Head of caudate nucleus (tissue), 42 donors: ENCODE data around the gene FRRS1L.
"Not testable (repeated sequence)": the region's sequence is repeated elsewhere in the genome, so short reads cannot be mapped to it uniquely, and the experiment has no call there.

Source experiments
- DNase-seq, 42 donors: peaks; one replicate each; pipeline versions ENCODE4 v3.0.0 to v3.0.0-alpha.2; 2020 to 2021; ENCODE audit warnings: mixed read lengths in 7 of 42
- intact Hi-C: fragments of 100-400 bp; cut with DNase I; formaldehyde crosslinking; loops from one replicate; pipeline ENCODE4 v1.15.0; 2022

FRRS1L gene

GRCh38 chr9:109141375-109141774, 25.7 kb downstream of the FRRS1L start:
- no peak for DNase-seq
- intact Hi-C loops: no loop called here

- intact Hi-C loops: no loop called here
- DNase-seq: no peak
Measured at GRCh38 chr9:109139851-109140250, 27.2 kb downstream of the FRRS1L start.

GRCh38 chr9:109138421-109138820, 28.6 kb downstream of the FRRS1L start:
- no peak for DNase-seq
- intact Hi-C loops: no loop called here

GRCh38 chr9:109134167-109134578, 32.9 kb downstream of the FRRS1L start:
- DNase-seq: no peak
- intact Hi-C loops: no loop called here

GRCh38 chr9:109133533-109133932, 33.5 kb downstream of the FRRS1L start:
- intact Hi-C loops: no loop called here
- DNase-seq: no peak

- intact Hi-C loops: no loop called here
- DNase-seq: no peak
Measured at GRCh38 chr9:109132567-109133021, 34.5 kb downstream of the FRRS1L start.

GRCh38 chr9:109129470-109130197, 37.4 kb downstream of the FRRS1L start:
- intact Hi-C loops: loop anchor here (10.0 kb wide), 1 partner anchor 195 kb away; the partner anchor contains the start of genes ABITRAM and ELP1
- DNase-seq: no peak

- not testable (repeated sequence) for DNase-seq
- intact Hi-C loops: loop anchor here (10.0 kb wide), 1 partner anchor 192 kb away; the partner anchor contains the start of genes ABITRAM and ELP1
Measured at GRCh38 chr9:109126671-109127070, 40.4 kb downstream of the FRRS1L start.

GRCh38 chr9:109124121-109124520, 42.9 kb downstream of the FRRS1L start:
- DNase-seq: no peak
- intact Hi-C loops: loop anchor here (10.0 kb wide), 1 partner anchor 189 kb away; the partner anchor contains the start of genes ABITRAM and ELP1

- intact Hi-C loops: loop anchor here (10.0 kb wide), 1 partner anchor 188 kb away; the partner anchor contains the start of genes ABITRAM and ELP1
- DNase-seq: no peak
Measured at GRCh38 chr9:109122726-109123621, 44.1 kb downstream of the FRRS1L start.

GRCh38 chr9:109121232-109121796, 45.7 kb downstream of the FRRS1L start:
- DNase-seq: no peak
- intact Hi-C loops: loop anchor here (10.0 kb wide), 1 partner anchor 187 kb away; the partner anchor contains the start of genes ABITRAM and ELP1

GRCh38 chr9:109120204-109120789, 46.8 kb downstream of the FRRS1L start:
- intact Hi-C loops: loop anchor here (10.0 kb wide), 1 partner anchor 185 kb away; the partner anchor contains the start of genes ABITRAM and ELP1
- no peak for DNase-seq

- intact Hi-C loops: loop anchor here (5.0 to 10.0 kb wide), 2 partner anchors 107 to 185 kb away; partner anchors contain the start of genes ABITRAM, CTNNAL1 and ELP1
Measured at GRCh38 chr9:109119439-109120203, 47.4 kb downstream of the FRRS1L start, which contains the start of gene TMEM245. Gene TMEM245 (minus strand): TSS chr9:109119947. CDS start chr9:109119913, 34 bp downstream.

GRCh38 chr9:109118808-109119438, 48.1 kb downstream of the FRRS1L start:
- intact Hi-C loops: loop anchor here (5.0 kb wide), 1 partner anchor 107 kb away; the partner anchor contains the start of gene CTNNAL1
- DNase-seq: peak in 25 of 42 donors; percentile 7 to 69 (median 46)

More at GRCh38 chr9:109119439-109120203, 47.4 kb downstream of the FRRS1L start, which contains the start of gene TMEM245:
- DNase-seq: peak; percentile 92 to 99 (median 98)

GRCh38 chr9:109117856-109118807, 48.9 kb downstream of the FRRS1L start:
- intact Hi-C loops: loop anchor here (5.0 kb wide), 1 partner anchor 106 kb away; the partner anchor contains the start of gene CTNNAL1
- DNase-seq: peak in 7 of 42 donors; percentile 8 to 42 (median 18)
